ENCODE measurements around the gene MCM8.

The MCM8 gene

DNA sequence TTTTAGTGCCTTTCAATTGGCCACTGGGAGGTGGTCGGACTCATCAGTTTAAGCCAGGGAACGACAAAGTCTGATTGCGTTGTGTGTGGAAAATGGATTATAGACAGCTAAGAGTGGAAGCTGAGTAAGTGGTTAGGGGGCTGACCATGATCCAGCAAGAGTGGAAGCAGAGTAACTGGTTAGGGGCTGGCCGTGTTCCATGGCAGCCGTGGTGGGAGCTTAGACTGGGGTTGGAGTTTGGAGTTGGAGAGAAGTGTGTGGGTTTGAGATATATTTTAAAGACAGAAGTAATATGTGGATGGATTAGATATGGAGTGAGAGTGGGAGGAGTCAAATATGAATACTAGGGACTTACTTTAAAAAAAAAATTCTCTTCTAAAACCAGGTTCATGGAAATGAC, 61.7 kb downstream of the MCM8 start:
- no peak overlapping the region for H3K27ac ChIP-seq (ENCODE audit: low read depth, low read length)
- H3K36me3 ChIP-seq (ENCODE audit: control insufficient read depth, low read length), result peaks cover 82% of the 10 kb centered on the region
- no peak overlapping the region for H3K4me3 ChIP-seq (ENCODE audit: low read length)
- H3K4me2 ChIP-seq (ENCODE audit: low read length), result no peak overlapping the region
- no peaks in the 10 kb centered on the region for H3K27me3 ChIP-seq (ENCODE audit: control insufficient read depth, low read length)
- peaks cover 11% of the 10 kb centered on the region; the same call in 1 of the 2 replicates for H4K20me1 ChIP-seq (ENCODE audit: control insufficient read depth, insufficient read depth, low read depth, low read length)
- peaks cover 15% of the 10 kb centered on the region for H3K4me1 ChIP-seq (ENCODE audit: control insufficient read depth, low read length)
- H3K9me2 ChIP-seq (replicated peaks; ENCODE audit: control insufficient read depth, low read length), result no peaks in the 10 kb centered on the region
- H3K9me3 ChIP-seq (ENCODE audit: control insufficient read depth, insufficient read depth, low read length), result no peaks in the 10 kb centered on the region
- no peak for TF ChIP-seq EZH2phosphoT487 (IDR thresholded peaks at IDR 0.05; ENCODE audit: borderline replicate concordance, low read length)
- TF ChIP-seq, protein P1, sequence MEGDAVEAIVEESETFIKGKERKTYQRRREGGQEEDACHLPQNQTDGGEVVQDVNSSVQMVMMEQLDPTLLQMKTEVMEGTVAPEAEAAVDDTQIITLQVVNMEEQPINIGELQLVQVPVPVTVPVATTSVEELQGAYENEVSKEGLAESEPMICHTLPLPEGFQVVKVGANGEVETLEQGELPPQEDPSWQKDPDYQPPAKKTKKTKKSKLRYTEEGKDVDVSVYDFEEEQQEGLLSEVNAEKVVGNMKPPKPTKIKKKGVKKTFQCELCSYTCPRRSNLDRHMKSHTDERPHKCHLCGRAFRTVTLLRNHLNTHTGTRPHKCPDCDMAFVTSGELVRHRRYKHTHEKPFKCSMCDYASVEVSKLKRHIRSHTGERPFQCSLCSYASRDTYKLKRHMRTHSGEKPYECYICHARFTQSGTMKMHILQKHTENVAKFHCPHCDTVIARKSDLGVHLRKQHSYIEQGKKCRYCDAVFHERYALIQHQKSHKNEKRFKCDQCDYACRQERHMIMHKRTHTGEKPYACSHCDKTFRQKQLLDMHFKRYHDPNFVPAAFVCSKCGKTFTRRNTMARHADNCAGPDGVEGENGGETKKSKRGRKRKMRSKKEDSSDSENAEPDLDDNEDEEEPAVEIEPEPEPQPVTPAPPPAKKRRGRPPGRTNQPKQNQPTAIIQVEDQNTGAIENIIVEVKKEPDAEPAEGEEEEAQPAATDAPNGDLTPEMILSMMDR (IDR thresholded peaks at IDR 0.05; ENCODE audit: low read depth, low read length, poor library complexity, severe bottlenecking), result no peak
- peaks cover 6% of the 10 kb centered on the region; the same call in 1 of the 2 replicates for H3F3A ChIP-seq (ENCODE audit: control insufficient read depth, insufficient read depth)
- H3K79me2 ChIP-seq (ENCODE audit: control insufficient read depth, low read length), result peaks cover 68% of the 10 kb centered on the region

DNA sequence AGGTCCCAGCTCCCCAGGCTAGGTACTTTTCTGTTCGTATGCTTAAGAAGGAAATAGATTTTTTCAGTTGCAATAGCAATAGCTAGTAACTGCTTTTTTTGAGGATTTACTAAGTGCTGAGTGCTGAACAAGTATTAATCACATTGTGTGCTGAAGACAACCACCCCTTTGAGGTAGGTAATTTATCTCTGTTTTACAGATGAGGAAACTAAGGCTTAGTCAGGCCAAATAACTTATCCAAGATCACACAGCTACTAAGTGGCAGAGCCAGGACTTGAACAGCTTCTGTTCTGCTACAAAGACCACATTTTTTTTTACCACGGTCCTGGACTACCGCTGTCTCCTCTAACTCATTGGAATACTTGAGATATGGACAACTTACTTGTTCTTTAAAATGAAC, 63.6 kb downstream of the MCM8 start:
- Histone ChIP-seq H3K27ac (ENCODE audit: low read depth, low read length) (no peak overlapping the region), H3K4me3 (ENCODE audit: low read length) (no peak overlapping the region), H3K27me3 (ENCODE audit: control insufficient read depth, low read length) (no peaks in the 10 kb centered on the region), H4K20me1 (ENCODE audit: control insufficient read depth, insufficient read depth, low read depth, low read length) (no peaks in the 10 kb centered on the region), H3K79me2 (ENCODE audit: control insufficient read depth, low read length) (peaks cover 66% of the 10 kb centered on the region), H3F3A (ENCODE audit: control insufficient read depth, insufficient read depth) (peaks cover 6% of the 10 kb centered on the region; the same call in 1 of the 2 replicates), H3K4me1 (ENCODE audit: control insufficient read depth, low read length) (no peaks in the 10 kb centered on the region), H3K9me2 (replicated peaks; ENCODE audit: control insufficient read depth, low read length) (no peaks in the 10 kb centered on the region), H3K36me3 (ENCODE audit: control insufficient read depth, low read length) (peaks cover 85% of the 10 kb centered on the region), H3K4me2 (ENCODE audit: low read length) (no peak overlapping the region), H3K9me3 (ENCODE audit: control insufficient read depth, insufficient read depth, low read length) (no peaks in the 10 kb centered on the region)
- no peak for TF ChIP-seq EZH2phosphoT487 (IDR thresholded peaks at IDR 0.05; ENCODE audit: borderline replicate concordance, low read length)

GRCh38 chr20:6014957-6015356, 64.5 kb downstream of the MCM8 start:
- H3K4me3 ChIP-seq (ENCODE audit: low read length), result no peak overlapping the region
- H3K79me2 ChIP-seq (ENCODE audit: control insufficient read depth, low read length), result peaks cover 66% of the 10 kb centered on the region
- H3K4me2 ChIP-seq (ENCODE audit: low read length), result no peak overlapping the region
- H3K9me3 ChIP-seq (ENCODE audit: control insufficient read depth, insufficient read depth, low read length), result no peaks in the 10 kb centered on the region
- H3K27ac ChIP-seq (ENCODE audit: low read depth, low read length), result no peak overlapping the region
- H3K36me3 ChIP-seq (ENCODE audit: control insufficient read depth, low read length), result peaks cover 87% of the 10 kb centered on the region
- no peaks in the 10 kb centered on the region for H3K4me1 ChIP-seq (ENCODE audit: control insufficient read depth, low read length)
- no peaks in the 10 kb centered on the region for H4K20me1 ChIP-seq (ENCODE audit: control insufficient read depth, insufficient read depth, low read depth, low read length)
- H3F3A ChIP-seq (ENCODE audit: control insufficient read depth, insufficient read depth), result peaks cover 6% of the 10 kb centered on the region; the same call in 1 of the 2 replicates
- H3K27me3 ChIP-seq (ENCODE audit: control insufficient read depth, low read length), result no peaks in the 10 kb centered on the region
- TF ChIP-seq, protein P1 (IDR thresholded peaks at IDR 0.05; ENCODE audit: low read depth, low read length, poor library complexity, severe bottlenecking), result no peak
- TF ChIP-seq EZH2phosphoT487 (IDR thresholded peaks at IDR 0.05; ENCODE audit: borderline replicate concordance, low read length), result no peak
- H3K9me2 ChIP-seq (replicated peaks; ENCODE audit: control insufficient read depth, low read length), result no peaks in the 10 kb centered on the region

DNA sequence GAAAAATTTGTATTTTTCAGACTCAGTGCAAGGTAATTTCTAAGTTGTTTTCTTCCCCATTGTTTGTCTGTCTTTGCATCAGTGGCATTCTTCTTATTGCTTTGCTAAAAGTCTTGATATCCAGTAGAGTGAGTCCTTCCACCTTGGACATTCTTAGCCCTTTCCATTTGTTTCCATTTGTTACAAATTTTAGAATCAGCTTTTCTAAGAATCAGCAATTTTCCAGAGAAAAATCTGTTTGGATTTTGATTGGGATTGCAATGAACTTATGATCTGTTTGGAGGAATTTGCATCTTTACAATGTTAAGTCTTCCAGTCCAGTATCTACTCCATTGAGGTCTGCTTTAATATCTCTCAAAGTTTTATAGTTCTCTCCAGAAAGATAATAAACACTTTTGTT, 67.0 kb downstream of the MCM8 start:
- Histone ChIP-seq H4K20me1 (ENCODE audit: control insufficient read depth, insufficient read depth, low read depth, low read length) (no peaks in the 10 kb centered on the region), H3K9me3 (ENCODE audit: control insufficient read depth, insufficient read depth, low read length) (no peaks in the 10 kb centered on the region), H3K9me2 (replicated peaks; ENCODE audit: control insufficient read depth, low read length) (no peaks in the 10 kb centered on the region), H3K27me3 (ENCODE audit: control insufficient read depth, low read length) (no peaks in the 10 kb centered on the region), H3K36me3 (ENCODE audit: control insufficient read depth, low read length) (peaks cover 83% of the 10 kb centered on the region), H3K27ac (ENCODE audit: low read depth, low read length) (no peak overlapping the region), H3K79me2 (ENCODE audit: control insufficient read depth, low read length) (peaks cover 67% of the 10 kb centered on the region), H3K4me2 (ENCODE audit: low read length) (no peak overlapping the region), H3F3A (ENCODE audit: control insufficient read depth, insufficient read depth) (peaks cover 6% of the 10 kb centered on the region; the same call in 1 of the 2 replicates), H3K4me3 (ENCODE audit: low read length) (no peak overlapping the region), H3K4me1 (ENCODE audit: control insufficient read depth, low read length) (no peaks in the 10 kb centered on the region)
- TF ChIP-seq, protein P1 (IDR thresholded peaks at IDR 0.05; ENCODE audit: low read depth, low read length, poor library complexity, severe bottlenecking), result no peak
- TF ChIP-seq EZH2phosphoT487 (IDR thresholded peaks at IDR 0.05; ENCODE audit: borderline replicate concordance, low read length), result no peak
